Measurements from ENCODE around the gene ERCC5.

The ERCC5 gene

GRCh38 chr13:102817241-102817640 is 28.6 kb upstream of the ERCC5 start:
- no peak for DNase-seq
- Histone ChIP-seq H3K36me3 (peaks cover 57% of the 10 kb centered on the region), H3K9me3 (ENCODE audit: severe bottlenecking) (no peaks in the 10 kb centered on the region), H3K4me3 (ENCODE audit: low read depth, low read length) (no peak overlapping the region), H3K27ac (no peak overlapping the region), H3K27me3 (ENCODE audit: insufficient read depth, low read depth, severe bottlenecking) (no peaks in the 10 kb centered on the region)
- TF ChIP-seq, protein P1, sequence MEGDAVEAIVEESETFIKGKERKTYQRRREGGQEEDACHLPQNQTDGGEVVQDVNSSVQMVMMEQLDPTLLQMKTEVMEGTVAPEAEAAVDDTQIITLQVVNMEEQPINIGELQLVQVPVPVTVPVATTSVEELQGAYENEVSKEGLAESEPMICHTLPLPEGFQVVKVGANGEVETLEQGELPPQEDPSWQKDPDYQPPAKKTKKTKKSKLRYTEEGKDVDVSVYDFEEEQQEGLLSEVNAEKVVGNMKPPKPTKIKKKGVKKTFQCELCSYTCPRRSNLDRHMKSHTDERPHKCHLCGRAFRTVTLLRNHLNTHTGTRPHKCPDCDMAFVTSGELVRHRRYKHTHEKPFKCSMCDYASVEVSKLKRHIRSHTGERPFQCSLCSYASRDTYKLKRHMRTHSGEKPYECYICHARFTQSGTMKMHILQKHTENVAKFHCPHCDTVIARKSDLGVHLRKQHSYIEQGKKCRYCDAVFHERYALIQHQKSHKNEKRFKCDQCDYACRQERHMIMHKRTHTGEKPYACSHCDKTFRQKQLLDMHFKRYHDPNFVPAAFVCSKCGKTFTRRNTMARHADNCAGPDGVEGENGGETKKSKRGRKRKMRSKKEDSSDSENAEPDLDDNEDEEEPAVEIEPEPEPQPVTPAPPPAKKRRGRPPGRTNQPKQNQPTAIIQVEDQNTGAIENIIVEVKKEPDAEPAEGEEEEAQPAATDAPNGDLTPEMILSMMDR (IDR thresholded peaks at IDR 0.05; ENCODE audit: low read depth, low read length): no peak

DNA sequence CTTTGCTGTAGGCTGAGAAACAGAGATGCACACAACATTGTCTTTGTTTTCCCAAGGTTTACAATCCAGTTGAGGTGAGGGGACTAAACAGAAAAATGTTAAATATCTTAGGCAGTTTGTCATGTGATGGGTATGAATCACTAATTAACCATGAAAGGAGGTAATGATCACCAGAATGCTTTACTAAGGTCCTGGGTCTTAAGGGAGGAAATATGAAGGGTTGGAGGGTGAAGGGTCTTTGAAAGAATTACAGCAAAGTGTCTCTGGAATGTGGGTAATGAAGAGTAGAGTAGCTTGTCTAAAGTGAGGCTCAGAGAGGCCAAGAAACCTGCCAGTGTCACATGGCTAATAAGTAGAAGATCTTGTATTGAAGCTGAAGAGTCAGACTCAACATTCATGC is 27.9 kb upstream of the ERCC5 start:
- no peak overlapping the region for H3K4me3 ChIP-seq (ENCODE audit: low read depth, low read length)
- H3K9me3 ChIP-seq (ENCODE audit: severe bottlenecking): no peaks in the 10 kb centered on the region
- DNase-seq: no peak
- TF ChIP-seq, protein P1 (IDR thresholded peaks at IDR 0.05; ENCODE audit: low read depth, low read length): no peak
- H3K36me3 ChIP-seq: peaks cover 64% of the 10 kb centered on the region
- no peak overlapping the region for H3K27ac ChIP-seq
- no peaks in the 10 kb centered on the region for H3K27me3 ChIP-seq (ENCODE audit: insufficient read depth, low read depth, severe bottlenecking)

DNA sequence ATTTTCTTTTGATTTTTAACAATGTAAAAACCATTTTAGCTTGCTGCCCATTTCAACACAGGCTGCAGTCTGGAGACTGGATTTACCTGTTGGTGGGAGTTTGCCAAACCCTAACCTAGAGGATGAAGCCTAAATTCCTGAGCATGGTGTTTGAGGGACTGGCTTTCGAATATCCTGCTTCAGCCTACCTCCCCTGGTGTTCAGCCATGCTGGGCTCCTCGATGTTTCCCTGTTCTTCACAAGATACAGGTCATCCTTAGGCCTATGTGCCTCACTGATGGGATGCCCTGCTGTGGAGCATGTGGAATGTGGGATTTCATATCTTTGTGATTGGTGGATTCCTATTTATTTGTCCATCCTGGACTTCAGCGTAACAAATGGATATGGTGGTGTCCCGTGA is 20.4 kb upstream of the ERCC5 start:
- Histone ChIP-seq H3K4me3 (ENCODE audit: low read depth, low read length) (no peak overlapping the region), H3K27me3 (ENCODE audit: insufficient read depth, low read depth, severe bottlenecking) (no peaks in the 10 kb centered on the region), H3K27ac (no peak overlapping the region), H3K36me3 (peaks cover 68% of the 10 kb centered on the region), H3K9me3 (ENCODE audit: severe bottlenecking) (peaks cover 3% of the 10 kb centered on the region)
- TF ChIP-seq, protein P1 (IDR thresholded peaks at IDR 0.05; ENCODE audit: low read depth, low read length): no peak
- no peak for DNase-seq

DNA sequence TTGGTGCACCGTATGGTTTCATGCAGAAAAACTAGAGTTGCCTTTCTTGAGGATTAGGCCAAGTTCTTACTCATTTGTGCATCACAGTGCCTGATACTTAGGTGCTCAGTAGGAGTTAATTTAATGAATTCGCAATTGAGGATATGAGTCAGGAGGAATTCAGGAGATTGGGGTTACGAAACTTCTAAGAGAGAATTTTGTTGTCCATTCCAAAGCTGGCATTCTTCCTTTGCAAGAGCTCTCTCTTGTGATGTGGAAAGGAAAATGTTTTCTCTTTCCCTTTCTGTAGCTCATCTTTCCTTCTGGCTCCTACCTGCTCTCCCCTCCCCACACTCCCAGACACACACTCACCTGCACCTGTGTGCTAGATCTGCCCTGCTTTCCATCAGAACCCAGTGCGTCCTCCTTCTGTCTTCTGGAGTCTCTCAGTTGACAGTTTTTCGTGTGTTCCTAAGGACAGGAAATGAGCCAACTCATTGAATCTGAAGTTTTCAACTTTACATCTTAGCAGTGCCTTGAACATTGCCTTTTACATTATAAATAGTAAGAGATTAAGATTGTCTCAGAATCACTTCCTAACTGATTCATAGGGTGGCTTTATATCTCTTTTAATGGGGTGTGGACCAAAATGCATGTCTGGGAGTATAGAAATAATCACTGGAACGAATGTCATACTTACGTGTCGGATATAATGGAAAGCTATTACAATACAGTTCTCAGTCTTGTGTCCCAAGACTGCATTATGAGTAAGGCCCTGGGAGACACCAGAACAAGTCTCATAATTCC is 19.7 kb upstream of the ERCC5 start:
- no peak overlapping the region for H3K27ac ChIP-seq
- no peak overlapping the region for H3K4me3 ChIP-seq (ENCODE audit: low read depth, low read length)
- TF ChIP-seq, protein P1 (IDR thresholded peaks at IDR 0.05; ENCODE audit: low read depth, low read length): no peak
- H3K36me3 ChIP-seq: peaks cover 61% of the 10 kb centered on the region
- no peak for DNase-seq
- H3K9me3 ChIP-seq (ENCODE audit: severe bottlenecking): peaks cover 3% of the 10 kb centered on the region
- no peaks in the 10 kb centered on the region for H3K27me3 ChIP-seq (ENCODE audit: insufficient read depth, low read depth, severe bottlenecking)

- Histone ChIP-seq H3K4me3 (ENCODE audit: low read depth, low read length) (no peak overlapping the region), H3K9me3 (ENCODE audit: severe bottlenecking) (no peaks in the 10 kb centered on the region), H3K27me3 (ENCODE audit: insufficient read depth, low read depth, severe bottlenecking) (no peaks in the 10 kb centered on the region), H3K36me3 (peaks cover 52% of the 10 kb centered on the region), H3K27ac (no peak overlapping the region)
- TF ChIP-seq, protein P1 (IDR thresholded peaks at IDR 0.05; ENCODE audit: low read depth, low read length): no peak
- no peak for DNase-seq
These were observed 15.2 kb upstream of the ERCC5 start for GRCh38 chr13:102830646-102831045.

GRCh38 chr13:102836471-102836870 is 9.4 kb upstream of the ERCC5 start:
- Histone ChIP-seq H3K4me3 (ENCODE audit: low read depth, low read length) (no peak overlapping the region), H3K36me3 (peaks cover 67% of the 10 kb centered on the region), H3K27ac (no peak overlapping the region), H3K9me3 (ENCODE audit: severe bottlenecking) (no peaks in the 10 kb centered on the region), H3K27me3 (ENCODE audit: insufficient read depth, low read depth, severe bottlenecking) (no peaks in the 10 kb centered on the region)
- TF ChIP-seq, protein P1 (IDR thresholded peaks at IDR 0.05; ENCODE audit: low read depth, low read length): no peak
- DNase-seq: no peak

Data from WERI-Rb-1 (cell line).